ENCODE data around the gene SETD5.

SETD5 gene

GRCh38 chr3:9397332-9397905 is at the start of gene SETD5:
TSS of gene SETD5 (plus strand) at chr3:9397615. CDS start at chr3:9428939, 31,324 bp downstream.
- DNase-seq (ENCODE audit: low spot score) (peak; percentile 84), FAIRE-seq (no peak)

- FAIRE-seq: peak; percentile 71
- DNase-seq (ENCODE audit: low spot score): peak; percentile 21
These were observed 49.5 kb upstream of the SETD5 start for GRCh38 chr3:9347887-9348286.

GRCh38 chr3:9349321-9350117 is 47.9 kb upstream of the SETD5 start:
- peak; percentile 82 for DNase-seq (ENCODE audit: low spot score)
- peak; percentile 94 for FAIRE-seq

- FAIRE-seq (no peak), DNase-seq (ENCODE audit: low spot score) (no peak)
These were observed 45.7 kb upstream of the SETD5 start for GRCh38 chr3:9351709-9352126.

GRCh38 chr3:9352917-9353752 is 44.3 kb upstream of the SETD5 start:
- FAIRE-seq: peak; percentile 32
- peak; percentile 38 for DNase-seq (ENCODE audit: low spot score)

GRCh38 chr3:9361691-9362388 is 35.6 kb upstream of the SETD5 start:
- DNase-seq (ENCODE audit: low spot score): no peak
- FAIRE-seq: no peak

- DNase-seq (ENCODE audit: low spot score): peak; percentile 73
- FAIRE-seq: peak; percentile 28
These were observed 34.5 kb upstream of the SETD5 start, which contains the start of gene THUMPD3 for GRCh38 chr3:9362731-9363530. TSS of gene THUMPD3 (plus strand) at chr3:9363054. CDS start at chr3:9365069, 2,015 bp downstream.

- FAIRE-seq: no peak
- DNase-seq (ENCODE audit: low spot score): no peak
These were observed 27.9 kb upstream of the SETD5 start for GRCh38 chr3:9369508-9369907.

GRCh38 chr3:9373465-9373864 is 23.9 kb upstream of the SETD5 start:
- no peak for FAIRE-seq
- DNase-seq (ENCODE audit: low spot score): no peak

- no peak for FAIRE-seq
- no peak for DNase-seq (ENCODE audit: low spot score)
These were observed 19.4 kb upstream of the SETD5 start for GRCh38 chr3:9377981-9378380.

- no peak for DNase-seq (ENCODE audit: low spot score)
- FAIRE-seq: no peak
These were observed 18.1 kb upstream of the SETD5 start for GRCh38 chr3:9379327-9379726.

- no peak for FAIRE-seq
- no peak for DNase-seq (ENCODE audit: low spot score)
These were observed 17.4 kb upstream of the SETD5 start for GRCh38 chr3:9380014-9380413.

GRCh38 chr3:9384141-9384828 is 13.1 kb upstream of the SETD5 start:
- DNase-seq (ENCODE audit: low spot score): no peak

GRCh38 chr3:9385187-9386077 is 12.0 kb upstream of the SETD5 start:
- DNase-seq (ENCODE audit: low spot score) (no peak), FAIRE-seq (no peak)

More at GRCh38 chr3:9384141-9384828, 13.1 kb upstream of the SETD5 start:
- no peak for FAIRE-seq

GRCh38 chr3:9386078-9386459 is 11.3 kb upstream of the SETD5 start:
- FAIRE-seq: no peak
- no peak for DNase-seq (ENCODE audit: low spot score)

- no peak for DNase-seq (ENCODE audit: low spot score)
- FAIRE-seq: no peak
These were observed 10.7 kb upstream of the SETD5 start for GRCh38 chr3:9386501-9387321.

- FAIRE-seq: no peak
- no peak for DNase-seq (ENCODE audit: low spot score)
These were observed 10.1 kb upstream of the SETD5 start for GRCh38 chr3:9387322-9387655.

GRCh38 chr3:9388142-9388541 is 9.3 kb upstream of the SETD5 start:
- FAIRE-seq (no peak), DNase-seq (ENCODE audit: low spot score) (no peak)
